Lower lobe of right lung (tissue), 2 donors: ENCODE measurements around the gene ATP2B3. TPM values are rescaled to one million over a fixed set of nuclear protein-coding genes. Genes with fewer than 3 reads are reported as not detected.

Experiments
- ATAC-seq, 2 donors: fragments of 200-7000 bp; cut with Tn5 transposase; one replicate each; pipeline ENCODE4 v1.9.1; 2020 to 2022; ENCODE audit warnings: mild to moderate bottlenecking in 2 of 2, moderate library complexity in 2 of 2
- DNase-seq: peaks from one replicate; pipeline ENCODE4 v3.0.0-alpha.2; 2020
- H3K27ac ChIP-seq: fragments of 200-600 bp; one replicate; pipeline ENCODE4 v1.8.0; 2022
- H3K27me3 ChIP-seq: fragments of 200-600 bp; one replicate; pipeline ENCODE4 v1.8.0; 2022; ENCODE audit warnings: low read depth
- H3K36me3 ChIP-seq: fragments of 200-600 bp; one replicate; pipeline ENCODE4 v1.8.0; 2022; ENCODE audit warnings: mild to moderate bottlenecking
- H3K4me1 ChIP-seq: fragments of 200-600 bp; one replicate; pipeline ENCODE4 v1.8.0; 2022
- H3K4me3 ChIP-seq: fragments of 200-600 bp; one replicate; pipeline ENCODE4 v1.8.0; 2022; ENCODE audit warnings: mild to moderate bottlenecking
- H3K9me3 ChIP-seq: fragments of 200-600 bp; one replicate; pipeline ENCODE4 v1.8.0; 2022
- intact Hi-C: fragments of 100-400 bp; cut with DNase I; formaldehyde crosslinking; loops from one replicate; pipeline ENCODE4 v1.11.0; 2022
- total RNA-seq: library from RNA; stranded (reverse); fragmentation: NEBNext Ultra II Directional; extraction: Animal tissue kit (Norgen Biotek cat#: 25700); gene quantifications from one replicate; pipeline ENCODE4 v1.2.1, GENCODE V29; 2021
- TF ChIP-seq, protein P1 (sequence below): fragments of 200-600 bp; IDR thresholded peaks from one replicate; pipeline ENCODE4 v1.8.0; 2022; ENCODE audit warnings: antibody characterized with exemption, mild to moderate bottlenecking
- donor health status: DM: no; HTN: yes; CAD: no; lungs with severe emphysema.

Gene ATP2B3
- total RNA-seq, 1 donor from 2014 or later, result not detected

DNA sequence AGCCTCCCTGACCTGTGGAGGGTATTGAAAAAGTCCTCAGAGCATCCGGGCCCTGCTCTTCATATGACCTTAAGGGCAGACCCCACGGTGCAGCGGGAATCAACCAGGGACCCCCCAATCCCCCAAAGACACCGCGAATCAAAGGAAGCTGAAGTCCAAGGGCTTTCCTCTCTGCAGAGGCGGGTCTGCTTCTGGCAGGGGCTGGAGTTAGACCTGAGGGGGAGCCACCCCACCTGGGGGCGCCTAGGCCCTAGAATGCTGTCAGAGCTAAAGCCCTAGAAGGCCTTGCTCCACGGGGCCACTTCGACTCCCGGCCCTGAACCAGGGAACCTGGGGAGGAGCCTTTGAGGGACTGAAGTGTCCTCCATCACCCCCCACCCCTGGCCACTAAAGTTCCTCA is 44.3 kb upstream of the ATP2B3 start:
- no peak overlapping the region for H3K4me3 ChIP-seq
- H3K9me3 ChIP-seq, result no peaks in the 10 kb centered on the region
- H3K4me1 ChIP-seq, result peaks cover 15% of the 10 kb centered on the region
- TF ChIP-seq, protein P1, sequence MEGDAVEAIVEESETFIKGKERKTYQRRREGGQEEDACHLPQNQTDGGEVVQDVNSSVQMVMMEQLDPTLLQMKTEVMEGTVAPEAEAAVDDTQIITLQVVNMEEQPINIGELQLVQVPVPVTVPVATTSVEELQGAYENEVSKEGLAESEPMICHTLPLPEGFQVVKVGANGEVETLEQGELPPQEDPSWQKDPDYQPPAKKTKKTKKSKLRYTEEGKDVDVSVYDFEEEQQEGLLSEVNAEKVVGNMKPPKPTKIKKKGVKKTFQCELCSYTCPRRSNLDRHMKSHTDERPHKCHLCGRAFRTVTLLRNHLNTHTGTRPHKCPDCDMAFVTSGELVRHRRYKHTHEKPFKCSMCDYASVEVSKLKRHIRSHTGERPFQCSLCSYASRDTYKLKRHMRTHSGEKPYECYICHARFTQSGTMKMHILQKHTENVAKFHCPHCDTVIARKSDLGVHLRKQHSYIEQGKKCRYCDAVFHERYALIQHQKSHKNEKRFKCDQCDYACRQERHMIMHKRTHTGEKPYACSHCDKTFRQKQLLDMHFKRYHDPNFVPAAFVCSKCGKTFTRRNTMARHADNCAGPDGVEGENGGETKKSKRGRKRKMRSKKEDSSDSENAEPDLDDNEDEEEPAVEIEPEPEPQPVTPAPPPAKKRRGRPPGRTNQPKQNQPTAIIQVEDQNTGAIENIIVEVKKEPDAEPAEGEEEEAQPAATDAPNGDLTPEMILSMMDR, result no peak
- ATAC-seq (no peak), DNase-seq (no peak)
- H3K27ac ChIP-seq, result no peak overlapping the region
- intact Hi-C loops, result no loop called here
- H3K27me3 ChIP-seq, result no peaks in the 10 kb centered on the region
- no peaks in the 10 kb centered on the region for H3K36me3 ChIP-seq

GRCh38 chrX:153474266-153474665 is 43.2 kb upstream of the ATP2B3 start:
- H3K4me3 ChIP-seq, result no peak overlapping the region
- no peaks in the 10 kb centered on the region for H3K27me3 ChIP-seq
- intact Hi-C loops, result no loop called here
- no peaks in the 10 kb centered on the region for H3K36me3 ChIP-seq
- TF ChIP-seq, protein P1, result no peak
- ATAC-seq (no peak), DNase-seq (no peak)
- no peaks in the 10 kb centered on the region for H3K9me3 ChIP-seq
- H3K4me1 ChIP-seq, result peaks cover 11% of the 10 kb centered on the region
- no peak overlapping the region for H3K27ac ChIP-seq

DNA sequence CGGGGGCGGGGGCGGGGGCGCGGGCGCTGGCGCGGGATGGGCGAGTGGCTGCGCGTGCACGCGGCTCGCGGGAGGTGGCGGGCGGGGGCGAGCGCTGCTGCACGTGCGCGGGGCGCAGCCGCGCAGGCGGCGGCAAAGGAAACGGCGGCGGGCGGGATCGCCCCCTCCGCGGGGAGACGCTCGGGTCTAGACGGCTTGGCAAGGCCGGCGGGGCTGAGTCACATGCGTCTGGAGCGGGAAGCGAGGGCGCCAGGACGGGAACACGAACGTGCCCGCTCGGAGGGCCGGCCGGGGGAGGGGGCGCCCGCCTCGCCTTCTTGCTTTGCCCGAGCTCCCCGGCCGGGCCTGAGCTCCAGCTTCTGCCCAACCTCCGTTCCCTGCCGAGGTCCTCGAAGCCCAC is 42.7 kb upstream of the ATP2B3 start:
- Histone ChIP-seq H3K27ac (no peak overlapping the region), H3K36me3 (no peaks in the 10 kb centered on the region), H3K9me3 (no peaks in the 10 kb centered on the region), H3K27me3 (no peaks in the 10 kb centered on the region), H3K4me1 (peaks cover 7% of the 10 kb centered on the region), H3K4me3 (peak overlapping the region; percentile 37)
- TF ChIP-seq, protein P1, result no peak
- ATAC-seq, result no peak
- peak; percentile 65 for DNase-seq
- intact Hi-C loops, result no loop called here

DNA sequence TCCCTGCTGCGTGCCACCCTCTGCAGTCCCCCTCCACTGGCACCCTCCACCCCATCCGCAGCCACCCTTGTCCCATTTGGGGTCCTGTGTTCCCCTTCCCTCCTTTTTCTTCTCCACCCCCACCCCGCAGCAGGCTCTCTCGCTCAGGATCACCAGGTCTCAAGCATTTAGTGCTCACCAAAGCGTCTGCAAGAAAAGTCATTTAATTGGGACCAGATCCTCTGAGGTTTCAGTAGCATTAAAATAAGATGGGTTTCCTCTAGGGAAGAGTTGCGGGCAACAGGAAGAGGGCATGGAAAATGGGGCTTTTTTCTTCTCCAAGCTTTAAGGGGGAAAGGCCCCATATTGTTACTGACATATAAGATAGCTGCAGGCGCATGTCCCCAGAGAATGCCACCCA is 42.2 kb upstream of the ATP2B3 start:
- H3K4me1 ChIP-seq, result peaks cover 5% of the 10 kb centered on the region
- DNase-seq (no peak), ATAC-seq (no peak)
- H3K27ac ChIP-seq, result no peak overlapping the region
- intact Hi-C loops, result no loop called here
- no peaks in the 10 kb centered on the region for H3K9me3 ChIP-seq
- TF ChIP-seq, protein P1, result no peak
- H3K27me3 ChIP-seq, result no peaks in the 10 kb centered on the region
- H3K36me3 ChIP-seq, result no peaks in the 10 kb centered on the region
- H3K4me3 ChIP-seq, result peak overlapping the region; percentile 37

DNA sequence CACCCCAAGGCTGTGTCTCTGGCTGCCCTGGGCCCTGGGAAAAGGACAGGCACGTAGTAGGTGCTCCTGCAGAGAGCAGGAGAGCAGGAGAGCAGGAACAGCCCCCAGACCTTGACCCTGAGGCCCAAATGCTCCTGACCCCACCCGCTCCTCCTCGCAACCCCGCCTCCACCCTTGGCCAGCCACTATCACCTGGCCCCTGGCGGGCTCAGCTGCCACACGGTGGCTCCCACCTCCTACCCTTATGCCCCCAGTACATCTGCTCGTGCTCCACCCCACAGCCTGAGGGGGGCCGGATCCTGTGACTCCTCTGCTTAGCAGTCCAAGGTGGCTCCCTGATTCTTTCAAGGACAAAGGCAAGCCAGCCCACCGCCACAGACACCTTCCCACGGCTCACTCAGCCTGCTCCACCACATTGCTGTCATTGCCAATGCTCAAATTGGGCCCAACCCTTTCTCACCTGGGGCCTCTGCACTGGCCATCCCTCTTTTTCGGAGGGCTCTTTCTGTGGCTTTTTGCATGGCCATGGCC is 41.6 kb upstream of the ATP2B3 start:
- no peak overlapping the region for H3K27ac ChIP-seq
- no peak for DNase-seq
- no peaks in the 10 kb centered on the region for H3K36me3 ChIP-seq
- TF ChIP-seq, protein P1, result no peak
- ATAC-seq, result no peak
- intact Hi-C loops, result no loop called here
- H3K9me3 ChIP-seq, result no peaks in the 10 kb centered on the region
- H3K27me3 ChIP-seq, result no peaks in the 10 kb centered on the region
- peaks cover 5% of the 10 kb centered on the region for H3K4me1 ChIP-seq
- no peak overlapping the region for H3K4me3 ChIP-seq
